GM06990 (cell line): ENCODE data around the gene ATP5F1B.

Experiments used
- DNase-seq: peaks from one replicate; pipeline ENCODE4 v3.0.0-alpha.2; 2011; ENCODE audit not compliant: insufficient read length; ENCODE audit errors: extremely low read depth
- H3K27me3 ChIP-seq: replicated peaks from 2 replicates; pipeline ENCODE4 v1.6.0; 2011; ENCODE audit warnings: low read length; ENCODE audit not compliant: control insufficient read depth, insufficient read depth
- H3K36me3 ChIP-seq: 2 replicates; pipeline ENCODE4 v1.5.1; 2011; ENCODE audit warnings: low read length; ENCODE audit not compliant: control insufficient read depth, insufficient read depth
- H3K4me3 ChIP-seq: replicated peaks from 2 replicates; pipeline ENCODE4 v1.5.1; 2011; ENCODE audit warnings: low read depth, mild to moderate bottlenecking, control low read depth, low read length
- TF ChIP-seq, protein P1 (sequence below): IDR thresholded peaks from 2 replicates; pipeline ENCODE4 v1.5.1; 2011; ENCODE audit warnings: low read length, control low read depth, mild to moderate bottlenecking, inconsistent platforms; ENCODE audit not compliant: insufficient read depth, poor library complexity, severe bottlenecking

ATP5F1B gene

DNA sequence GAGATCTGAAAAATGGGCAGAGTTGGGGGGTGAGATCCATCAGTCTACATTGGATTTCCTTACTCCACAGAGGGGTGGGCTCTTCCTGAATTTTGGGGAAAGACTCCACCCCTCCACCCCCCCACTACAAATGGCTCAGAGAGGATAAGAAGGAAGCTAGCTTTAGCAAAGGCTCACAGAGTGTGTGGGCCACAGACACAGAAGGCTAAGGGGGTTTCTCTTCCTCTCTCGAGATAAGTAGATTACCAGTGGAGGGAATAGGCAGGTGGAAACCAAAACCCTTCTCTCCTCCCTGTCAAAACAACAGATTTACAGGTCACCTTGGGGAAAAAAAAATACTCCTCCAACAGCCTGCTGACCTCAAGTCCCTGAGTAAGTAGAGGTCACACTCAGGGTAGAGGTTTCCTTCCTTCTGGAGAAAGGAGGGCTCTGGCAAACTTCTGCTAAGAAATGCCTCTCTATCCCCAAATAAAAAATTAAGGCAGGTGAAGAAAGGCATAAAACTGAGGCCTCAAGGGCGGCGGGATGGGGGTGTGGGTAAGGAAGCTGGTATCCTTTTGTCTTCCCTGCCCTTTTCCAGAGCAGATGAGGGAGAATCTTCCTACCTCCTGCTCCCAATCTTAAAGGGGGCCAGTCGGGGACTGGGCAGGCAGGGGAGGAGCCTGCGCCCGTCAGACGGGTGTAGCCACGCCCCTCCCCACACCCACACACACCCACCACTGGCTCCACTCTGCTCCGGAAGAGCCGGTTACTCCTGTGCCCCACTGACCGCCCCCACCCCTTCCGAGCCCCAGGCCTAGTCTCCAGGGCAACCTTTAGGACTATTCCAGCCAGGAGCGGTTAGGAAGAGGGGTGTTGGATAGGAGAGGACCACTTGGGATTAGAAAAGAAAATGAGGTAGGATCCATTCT is 13.7 kb downstream of the ATP5F1B start:
- TF ChIP-seq, protein P1, sequence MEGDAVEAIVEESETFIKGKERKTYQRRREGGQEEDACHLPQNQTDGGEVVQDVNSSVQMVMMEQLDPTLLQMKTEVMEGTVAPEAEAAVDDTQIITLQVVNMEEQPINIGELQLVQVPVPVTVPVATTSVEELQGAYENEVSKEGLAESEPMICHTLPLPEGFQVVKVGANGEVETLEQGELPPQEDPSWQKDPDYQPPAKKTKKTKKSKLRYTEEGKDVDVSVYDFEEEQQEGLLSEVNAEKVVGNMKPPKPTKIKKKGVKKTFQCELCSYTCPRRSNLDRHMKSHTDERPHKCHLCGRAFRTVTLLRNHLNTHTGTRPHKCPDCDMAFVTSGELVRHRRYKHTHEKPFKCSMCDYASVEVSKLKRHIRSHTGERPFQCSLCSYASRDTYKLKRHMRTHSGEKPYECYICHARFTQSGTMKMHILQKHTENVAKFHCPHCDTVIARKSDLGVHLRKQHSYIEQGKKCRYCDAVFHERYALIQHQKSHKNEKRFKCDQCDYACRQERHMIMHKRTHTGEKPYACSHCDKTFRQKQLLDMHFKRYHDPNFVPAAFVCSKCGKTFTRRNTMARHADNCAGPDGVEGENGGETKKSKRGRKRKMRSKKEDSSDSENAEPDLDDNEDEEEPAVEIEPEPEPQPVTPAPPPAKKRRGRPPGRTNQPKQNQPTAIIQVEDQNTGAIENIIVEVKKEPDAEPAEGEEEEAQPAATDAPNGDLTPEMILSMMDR: no peak
- Histone ChIP-seq H3K4me3 (peak overlapping the region; percentile 45), H3K36me3 (no peaks in the 10 kb centered on the region; the same call in none of the 2 replicates), H3K27me3 (no peaks in the 10 kb centered on the region)
- DNase-seq: peak; percentile 72

DNA sequence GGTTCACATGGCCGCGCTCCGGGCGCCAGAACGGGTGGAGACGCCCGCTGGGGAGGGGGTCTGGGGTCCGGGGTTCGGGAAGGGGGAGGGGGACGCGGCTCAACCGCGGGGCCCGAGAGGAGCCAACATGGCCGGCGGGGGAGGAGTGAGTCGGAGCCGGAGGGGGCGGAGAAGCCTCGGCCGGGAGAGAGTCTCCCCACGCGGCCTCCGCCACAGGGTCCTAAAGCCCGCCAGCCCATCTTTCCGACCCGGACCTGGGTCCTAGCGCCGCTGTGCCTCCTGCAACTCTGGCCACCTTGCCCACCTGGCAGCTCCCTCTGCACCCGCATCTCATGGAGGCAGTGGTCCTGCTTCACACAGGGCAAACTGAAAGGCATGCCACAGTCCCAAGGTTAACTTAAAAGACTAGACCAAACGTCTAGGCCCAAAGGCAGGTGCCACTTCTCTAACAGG is 15.6 kb downstream of the ATP5F1B start, which contains the start of gene BAZ2A:
Gene BAZ2A (minus strand): TSS at position 147 of the 453 bp plus-strand sequence. CDS start 12,796 bp downstream, outside the sequence.
- peak; percentile 84 for DNase-seq
- Histone ChIP-seq H3K4me3 (peak within 1 kb of the TSS; percentile 97), H3K36me3 (peaks cover 1% of the 10 kb centered on the region), H3K27me3 (no peaks in the 10 kb centered on the region)
- TF ChIP-seq, protein P1: no peak

DNA sequence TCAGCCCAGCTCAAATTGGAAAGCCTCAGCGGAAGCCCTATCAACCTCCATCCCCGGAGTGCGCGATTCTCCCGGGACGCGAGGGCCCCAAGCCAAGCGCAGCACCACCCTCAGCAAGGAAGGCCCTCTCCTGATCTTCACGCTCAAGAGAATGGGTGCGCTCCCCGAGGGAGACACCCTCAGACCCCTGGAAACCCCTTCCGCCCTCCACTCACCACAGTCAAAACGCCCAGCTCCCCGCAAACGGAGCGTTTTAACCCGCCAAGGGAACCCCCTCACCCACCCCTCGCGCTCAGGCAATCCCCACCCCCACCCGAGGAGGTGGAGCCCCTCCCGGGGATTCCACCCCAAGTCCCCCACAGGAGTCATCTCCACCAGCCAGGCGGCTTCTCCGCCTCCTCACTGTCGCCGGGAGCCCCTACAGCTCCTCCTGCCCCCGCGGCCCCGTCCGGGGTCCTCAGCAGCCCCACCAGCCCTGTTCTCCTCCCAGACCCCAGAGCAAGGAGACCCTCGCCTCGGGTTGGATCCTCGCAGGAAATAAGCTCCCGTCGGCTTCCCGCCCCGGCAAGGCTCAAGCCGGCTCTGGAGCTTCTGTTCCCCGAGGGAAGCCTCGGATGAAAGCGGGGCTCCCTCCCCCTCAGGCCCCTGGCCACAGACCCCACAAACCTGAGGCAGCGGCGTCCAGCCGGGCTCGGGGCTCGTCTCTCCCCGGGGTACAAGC is 16.2 kb downstream of the ATP5F1B start:
- no peaks in the 10 kb centered on the region for H3K27me3 ChIP-seq
- peaks cover 1% of the 10 kb centered on the region for H3K36me3 ChIP-seq
- TF ChIP-seq, protein P1: no peak
- peak; percentile 46 for DNase-seq
- H3K4me3 ChIP-seq: peak overlapping the region; percentile 97

- Histone ChIP-seq H3K36me3 (peaks cover 1% of the 10 kb centered on the region), H3K4me3 (peak overlapping the region; percentile 97), H3K27me3 (no peaks in the 10 kb centered on the region)
- TF ChIP-seq, protein P1: no peak
- DNase-seq: peak; percentile 46
Observed at GRCh38 chr12:56628671-56629458, 16.9 kb downstream of the ATP5F1B start.

GRCh38 chr12:56626701-56627100 is 19.1 kb downstream of the ATP5F1B start:
- TF ChIP-seq, protein P1: no peak
- H3K4me3 ChIP-seq: no peak overlapping the region
- no peaks in the 10 kb centered on the region for H3K27me3 ChIP-seq
- H3K36me3 ChIP-seq: peaks cover 6% of the 10 kb centered on the region
- no peak for DNase-seq
